ENCODE measurements around the gene PUS7.

PUS7 gene

GRCh38 chr7:105512926-105513526 is 9.0 kb downstream of the PUS7 start:
- Histone ChIP-seq H3K9me3 (ENCODE audit: low read length) (no peaks in the 10 kb centered on the region), H3K4me3 (ENCODE audit: low read depth, low read length, poor library complexity, severe bottlenecking) (no peak overlapping the region), H3K27ac (ENCODE audit: low read depth, low read length, poor library complexity, severe bottlenecking) (no peak overlapping the region), H4K20me1 (ENCODE audit: insufficient read depth, low read length) (no peaks in the 10 kb centered on the region), H3K9me2 (ENCODE audit: low read depth, low read length) (no peaks in the 10 kb centered on the region), H2AFZ (ENCODE audit: low read length) (no peak overlapping the region), H3F3A (ENCODE audit: insufficient read depth, low read length) (no peaks in the 10 kb centered on the region), H3K4me2 (ENCODE audit: low read length) (no peak overlapping the region), H3K36me3 (ENCODE audit: insufficient read depth, low read length) (peaks cover 15% of the 10 kb centered on the region), H3K9ac (ENCODE audit: low read length) (no peak overlapping the region), H3K79me2 (ENCODE audit: insufficient read depth, low read length) (peaks cover 49% of the 10 kb centered on the region), H3K4me1 (ENCODE audit: insufficient read depth, low read length, severe bottlenecking) (no peaks in the 10 kb centered on the region), H3K27me3 (ENCODE audit: insufficient read depth, low read length) (no peaks in the 10 kb centered on the region)
- no peak for TF ChIP-seq EZH2 (IDR thresholded peaks at IDR 0.05; ENCODE audit: borderline replicate concordance, low read length)
- TF ChIP-seq, protein P1, sequence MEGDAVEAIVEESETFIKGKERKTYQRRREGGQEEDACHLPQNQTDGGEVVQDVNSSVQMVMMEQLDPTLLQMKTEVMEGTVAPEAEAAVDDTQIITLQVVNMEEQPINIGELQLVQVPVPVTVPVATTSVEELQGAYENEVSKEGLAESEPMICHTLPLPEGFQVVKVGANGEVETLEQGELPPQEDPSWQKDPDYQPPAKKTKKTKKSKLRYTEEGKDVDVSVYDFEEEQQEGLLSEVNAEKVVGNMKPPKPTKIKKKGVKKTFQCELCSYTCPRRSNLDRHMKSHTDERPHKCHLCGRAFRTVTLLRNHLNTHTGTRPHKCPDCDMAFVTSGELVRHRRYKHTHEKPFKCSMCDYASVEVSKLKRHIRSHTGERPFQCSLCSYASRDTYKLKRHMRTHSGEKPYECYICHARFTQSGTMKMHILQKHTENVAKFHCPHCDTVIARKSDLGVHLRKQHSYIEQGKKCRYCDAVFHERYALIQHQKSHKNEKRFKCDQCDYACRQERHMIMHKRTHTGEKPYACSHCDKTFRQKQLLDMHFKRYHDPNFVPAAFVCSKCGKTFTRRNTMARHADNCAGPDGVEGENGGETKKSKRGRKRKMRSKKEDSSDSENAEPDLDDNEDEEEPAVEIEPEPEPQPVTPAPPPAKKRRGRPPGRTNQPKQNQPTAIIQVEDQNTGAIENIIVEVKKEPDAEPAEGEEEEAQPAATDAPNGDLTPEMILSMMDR (IDR thresholded peaks at IDR 0.05; ENCODE audit: low read length) = no peak

DNA sequence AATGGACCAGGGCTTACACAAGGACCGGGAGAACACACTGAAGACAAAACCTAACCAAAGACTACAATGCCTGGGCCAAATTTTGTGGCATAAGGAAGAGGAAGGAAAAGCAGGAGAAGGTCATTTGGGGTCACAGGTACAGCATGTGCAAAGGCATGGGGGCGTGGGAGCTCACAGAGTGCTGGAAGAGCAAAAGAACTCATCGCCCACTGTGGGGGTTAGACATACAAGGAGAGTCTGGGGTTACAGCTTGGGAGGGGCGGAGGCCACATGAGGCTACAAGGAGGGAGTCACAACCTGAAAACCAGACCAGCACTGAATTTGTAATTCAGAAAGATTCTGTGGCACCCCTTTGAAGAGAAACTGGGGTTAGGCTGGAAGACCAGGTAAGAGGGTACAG is 9.7 kb downstream of the PUS7 start:
- Histone ChIP-seq H3K79me2 (ENCODE audit: insufficient read depth, low read length) (peaks cover 46% of the 10 kb centered on the region), H3K9me2 (ENCODE audit: low read depth, low read length) (no peaks in the 10 kb centered on the region)
- TF ChIP-seq, protein P1 (IDR thresholded peaks at IDR 0.05; ENCODE audit: low read length) = no peak
- TF ChIP-seq EZH2 (IDR thresholded peaks at IDR 0.05; ENCODE audit: borderline replicate concordance, low read length) = no peak

DNA sequence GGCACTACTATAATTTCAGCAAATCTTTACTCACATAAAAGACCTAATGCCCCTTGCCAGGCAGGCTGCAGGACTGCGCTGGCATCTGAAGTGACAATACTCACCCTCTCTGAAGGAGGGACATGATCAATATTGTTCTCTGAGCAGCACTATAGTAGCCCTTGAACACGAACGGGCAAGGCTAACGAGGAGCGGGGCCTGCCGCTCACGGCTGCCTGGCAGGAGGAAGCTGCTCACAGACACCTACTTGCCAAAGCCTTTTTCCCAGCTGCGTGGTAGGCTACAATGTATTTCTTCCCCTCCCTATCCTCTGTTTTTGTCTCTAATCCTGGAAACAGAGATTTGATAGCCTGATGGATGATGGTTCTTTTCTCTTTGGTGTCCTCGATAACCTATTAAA is 19.9 kb downstream of the PUS7 start:
- no peak overlapping the region for H3K9ac ChIP-seq (ENCODE audit: low read length)

More for the DNA sequence above, 9.7 kb downstream of the PUS7 start:
- Histone ChIP-seq H3K27ac (ENCODE audit: low read depth, low read length, poor library complexity, severe bottlenecking) (no peak overlapping the region), H2AFZ (ENCODE audit: low read length) (no peak overlapping the region), H4K20me1 (ENCODE audit: insufficient read depth, low read length) (no peaks in the 10 kb centered on the region), H3K36me3 (ENCODE audit: insufficient read depth, low read length) (peaks cover 21% of the 10 kb centered on the region), H3K4me1 (ENCODE audit: insufficient read depth, low read length, severe bottlenecking) (no peaks in the 10 kb centered on the region), H3F3A (ENCODE audit: insufficient read depth, low read length) (no peaks in the 10 kb centered on the region), H3K27me3 (ENCODE audit: insufficient read depth, low read length) (no peaks in the 10 kb centered on the region), H3K9ac (ENCODE audit: low read length) (no peak overlapping the region), H3K9me3 (ENCODE audit: low read length) (no peaks in the 10 kb centered on the region), H3K4me2 (ENCODE audit: low read length) (no peak overlapping the region), H3K4me3 (ENCODE audit: low read depth, low read length, poor library complexity, severe bottlenecking) (no peak overlapping the region)

More for the DNA sequence above, 19.9 kb downstream of the PUS7 start:
- Histone ChIP-seq H3F3A (ENCODE audit: insufficient read depth, low read length) (no peaks in the 10 kb centered on the region), H4K20me1 (ENCODE audit: insufficient read depth, low read length) (no peaks in the 10 kb centered on the region), H3K4me3 (ENCODE audit: low read depth, low read length, poor library complexity, severe bottlenecking) (no peak overlapping the region), H3K79me2 (ENCODE audit: insufficient read depth, low read length) (no peaks in the 10 kb centered on the region), H3K4me2 (ENCODE audit: low read length) (no peak overlapping the region), H2AFZ (ENCODE audit: low read length) (no peak overlapping the region), H3K36me3 (ENCODE audit: insufficient read depth, low read length) (peaks cover 71% of the 10 kb centered on the region), H3K27me3 (ENCODE audit: insufficient read depth, low read length) (no peaks in the 10 kb centered on the region), H3K9me2 (ENCODE audit: low read depth, low read length) (no peaks in the 10 kb centered on the region), H3K27ac (ENCODE audit: low read depth, low read length, poor library complexity, severe bottlenecking) (no peak overlapping the region), H3K9me3 (ENCODE audit: low read length) (no peaks in the 10 kb centered on the region), H3K4me1 (ENCODE audit: insufficient read depth, low read length, severe bottlenecking) (no peaks in the 10 kb centered on the region)
- TF ChIP-seq EZH2 (IDR thresholded peaks at IDR 0.05; ENCODE audit: borderline replicate concordance, low read length) = no peak
- TF ChIP-seq, protein P1 (IDR thresholded peaks at IDR 0.05; ENCODE audit: low read length) = no peak
